CD4-positive, alpha-beta T cell treated with Interleukin-4 for 1 hour (primary cell): ENCODE data around the gene ERFL.

Experiments used
- DNase-seq, 2 donors: peaks; one replicate each; pipeline ENCODE4 v3.0.0-alpha.2; 2020 to 2022

Gene ERFL

DNA sequence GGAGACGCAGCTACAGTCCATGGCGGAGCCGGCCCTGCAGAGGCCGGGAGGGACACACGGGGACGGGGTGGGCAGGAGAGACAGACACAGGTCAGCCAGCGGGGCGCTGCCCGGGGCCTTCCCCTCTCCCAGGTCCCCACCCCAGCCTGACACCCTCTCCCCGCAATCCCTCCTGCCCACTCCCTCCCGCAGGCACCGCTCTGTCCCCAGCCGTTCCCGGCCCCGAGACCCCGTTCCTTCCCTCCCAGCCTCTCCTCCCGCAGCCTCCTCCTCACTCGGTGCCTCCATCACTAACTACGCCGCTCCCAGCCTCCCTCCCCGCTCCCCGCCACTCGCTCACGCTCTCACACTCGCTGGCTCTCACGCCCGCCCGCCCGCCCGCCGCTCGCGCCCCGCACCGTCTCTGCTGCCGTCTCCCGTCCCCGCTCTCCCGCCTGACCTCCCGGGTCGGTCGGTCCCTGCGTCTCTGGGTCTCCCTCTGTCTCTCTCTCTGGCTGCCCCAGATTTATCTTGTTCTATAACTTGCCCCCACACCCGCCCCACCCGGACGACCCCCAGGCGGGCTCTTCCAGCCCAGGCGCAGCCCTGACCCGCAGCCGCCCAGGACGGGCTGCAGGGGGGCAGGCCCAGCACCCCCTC lies 15.2 kb downstream of the ERFL start:
- no peak for DNase-seq

DNA sequence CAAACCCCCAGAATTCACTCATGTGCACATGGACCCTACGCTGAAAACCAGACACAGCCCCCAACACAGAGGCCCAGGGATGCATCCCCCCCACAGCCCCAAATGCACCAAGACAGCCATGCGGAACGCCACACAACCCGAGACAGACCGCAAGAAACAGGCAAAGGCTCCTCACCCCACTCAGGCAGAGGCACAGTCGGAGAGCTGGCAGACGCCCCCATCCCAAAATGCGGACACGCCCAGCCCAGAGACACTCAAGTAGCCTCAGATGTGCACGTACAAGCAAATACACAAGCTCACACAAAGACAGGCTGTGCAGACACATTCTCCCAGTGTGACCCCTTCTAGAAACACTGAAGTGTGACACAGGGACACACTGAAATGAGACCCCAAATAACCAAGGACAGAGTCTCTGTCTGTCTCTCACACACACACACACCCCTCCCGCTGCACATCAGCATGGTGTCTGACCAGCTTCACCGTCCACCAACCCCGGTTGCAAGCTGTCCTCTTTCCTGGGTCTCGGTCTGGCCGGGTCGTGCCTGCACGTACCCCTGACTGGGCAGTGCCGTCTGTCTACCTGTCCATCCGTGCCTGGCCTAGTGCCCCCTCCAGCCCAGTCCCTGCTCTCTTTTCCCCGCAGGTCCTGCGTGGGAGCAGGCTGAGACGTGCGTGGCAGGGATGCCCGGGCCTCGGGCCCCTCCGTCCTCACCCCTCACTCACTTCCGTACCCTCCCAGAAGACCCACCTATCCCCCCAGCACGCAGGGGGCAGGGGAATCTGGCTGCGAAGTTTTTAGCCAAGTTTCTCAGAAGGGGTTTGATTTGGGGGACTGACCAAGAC lies 16.1 kb downstream of the ERFL start:
- no peak for DNase-seq

DNA sequence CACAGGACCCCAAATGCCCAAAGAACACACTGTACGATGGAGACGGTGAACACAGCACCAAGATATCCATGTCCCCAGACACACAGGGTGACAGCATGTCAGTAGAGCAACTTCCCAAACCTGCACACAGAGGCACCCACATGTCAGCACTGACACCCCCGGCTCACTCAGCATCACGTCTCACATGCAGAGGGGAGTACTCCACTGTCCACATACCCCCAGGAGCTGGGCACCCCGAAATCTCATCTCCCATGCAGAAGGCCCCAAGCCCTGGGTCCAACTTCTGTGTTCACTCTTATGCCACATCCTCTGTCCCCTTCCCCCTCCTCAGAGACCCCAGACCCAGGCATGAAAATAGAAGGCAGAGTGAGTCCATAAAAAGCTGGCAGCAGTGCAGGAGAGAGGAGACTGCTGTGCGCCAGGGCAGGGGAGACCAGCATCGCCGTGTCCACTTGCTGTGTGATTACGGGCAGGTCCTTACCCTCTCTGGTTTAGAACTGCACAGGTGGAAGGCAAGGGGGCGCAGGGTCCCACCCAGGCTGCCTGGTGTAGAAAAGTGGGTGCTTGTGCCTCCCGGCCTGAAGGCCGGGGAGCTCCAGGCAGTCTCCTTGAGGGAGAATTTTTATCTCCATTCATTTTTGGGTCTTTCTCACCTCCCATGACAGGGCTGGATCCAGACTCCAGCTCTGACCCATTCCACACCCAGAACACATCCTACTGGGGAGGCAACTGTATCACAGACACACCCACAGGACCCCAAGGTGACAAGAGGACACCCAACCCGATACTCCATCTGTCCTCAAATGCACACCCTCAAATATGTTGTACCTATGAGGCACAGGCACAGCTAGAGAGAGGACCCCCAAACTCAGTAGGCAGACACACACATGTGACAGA lies 17.0 kb downstream of the ERFL start:
- no peak for DNase-seq

DNA sequence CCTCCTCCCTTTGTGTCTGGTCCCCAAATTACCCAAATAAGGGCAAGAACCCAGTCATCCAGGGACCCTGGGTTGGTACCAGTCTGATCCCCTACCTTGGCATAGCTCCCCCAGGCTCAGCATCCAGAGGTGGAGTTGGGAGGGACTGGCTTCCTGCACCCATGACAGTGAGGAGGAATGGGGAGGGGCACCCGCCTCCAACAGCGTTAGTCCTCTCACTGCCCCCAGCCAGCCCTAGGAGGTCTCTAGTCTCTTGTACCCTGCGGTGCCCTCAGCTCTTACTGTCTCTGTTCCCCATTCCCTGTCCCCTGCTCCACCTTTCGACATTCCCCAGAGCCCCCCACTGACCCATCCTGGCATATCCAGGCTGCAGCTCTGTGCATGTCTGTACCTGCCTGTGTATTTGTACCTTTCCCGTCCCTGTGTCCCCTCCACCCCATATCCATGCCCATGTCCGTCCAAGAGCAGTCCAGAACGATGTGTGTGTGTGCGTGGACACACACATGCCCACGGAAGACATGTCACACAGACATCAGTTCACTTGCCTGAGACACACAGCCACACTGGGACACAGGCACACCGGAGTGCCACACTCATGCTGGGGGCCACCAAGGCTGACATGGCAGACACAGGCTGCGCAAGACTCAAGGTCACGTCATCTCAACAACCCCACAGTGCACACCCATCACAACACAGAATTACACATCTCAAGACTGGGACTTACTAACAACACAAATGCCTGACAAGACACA lies 17.8 kb downstream of the ERFL start:
- DNase-seq, result no peak

DNA sequence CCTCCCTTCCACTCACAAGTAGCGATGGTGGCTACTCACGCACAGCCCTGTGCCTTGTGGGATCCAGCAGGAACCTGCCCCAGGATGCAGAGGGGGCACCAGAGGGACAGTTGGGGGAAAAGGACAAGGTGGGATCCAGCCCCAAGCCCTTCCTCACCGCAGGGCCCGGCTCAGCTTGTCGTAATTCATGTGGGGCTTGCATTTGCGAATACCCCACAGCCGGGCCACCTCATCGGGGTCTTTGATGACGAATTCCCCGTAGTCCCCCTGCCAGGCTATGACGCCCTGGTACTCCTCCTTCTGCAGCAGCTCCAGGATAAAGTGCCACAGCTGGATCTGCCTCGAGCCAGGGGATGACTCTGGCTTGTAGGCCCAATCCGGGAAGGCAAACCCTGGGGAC lies 18.5 kb downstream of the ERFL start:
- no peak for DNase-seq

DNA sequence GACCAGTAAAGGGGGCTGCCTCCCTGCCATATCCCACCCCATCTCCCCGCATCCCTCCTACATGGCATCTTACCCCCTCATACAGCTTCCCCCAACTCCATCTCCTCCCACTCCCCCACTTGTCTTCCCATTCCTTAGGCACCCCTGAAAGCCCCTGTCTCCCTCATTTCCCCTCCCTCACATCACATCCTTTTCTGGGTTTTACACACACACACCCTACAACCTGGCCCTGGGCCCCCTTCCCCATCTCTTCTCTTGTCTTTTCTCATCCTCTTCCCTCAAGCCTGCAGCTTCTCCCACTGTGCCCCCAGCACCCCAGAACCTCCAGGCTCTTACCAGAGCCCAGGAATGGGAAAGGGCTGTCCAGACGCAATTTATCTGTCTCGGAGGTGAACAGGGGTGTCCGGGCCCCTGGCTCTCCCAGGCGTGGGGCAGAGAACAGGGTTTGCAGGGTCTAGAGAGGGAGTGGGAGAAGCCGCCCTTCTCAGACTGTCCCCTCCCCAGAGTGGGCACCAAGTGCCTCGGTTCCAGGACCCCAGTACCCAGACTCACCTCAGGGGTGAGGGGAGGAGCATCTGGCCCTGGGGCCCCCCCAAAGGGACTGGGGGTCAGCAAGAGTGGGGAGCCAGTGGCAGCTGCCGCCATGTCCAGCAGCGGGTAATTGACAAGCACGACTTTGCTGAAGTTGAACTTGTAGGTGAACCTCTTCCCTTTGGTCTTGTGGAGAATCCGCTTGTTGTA lies 19.4 kb downstream of the ERFL start:
- DNase-seq, result no peak

DNA sequence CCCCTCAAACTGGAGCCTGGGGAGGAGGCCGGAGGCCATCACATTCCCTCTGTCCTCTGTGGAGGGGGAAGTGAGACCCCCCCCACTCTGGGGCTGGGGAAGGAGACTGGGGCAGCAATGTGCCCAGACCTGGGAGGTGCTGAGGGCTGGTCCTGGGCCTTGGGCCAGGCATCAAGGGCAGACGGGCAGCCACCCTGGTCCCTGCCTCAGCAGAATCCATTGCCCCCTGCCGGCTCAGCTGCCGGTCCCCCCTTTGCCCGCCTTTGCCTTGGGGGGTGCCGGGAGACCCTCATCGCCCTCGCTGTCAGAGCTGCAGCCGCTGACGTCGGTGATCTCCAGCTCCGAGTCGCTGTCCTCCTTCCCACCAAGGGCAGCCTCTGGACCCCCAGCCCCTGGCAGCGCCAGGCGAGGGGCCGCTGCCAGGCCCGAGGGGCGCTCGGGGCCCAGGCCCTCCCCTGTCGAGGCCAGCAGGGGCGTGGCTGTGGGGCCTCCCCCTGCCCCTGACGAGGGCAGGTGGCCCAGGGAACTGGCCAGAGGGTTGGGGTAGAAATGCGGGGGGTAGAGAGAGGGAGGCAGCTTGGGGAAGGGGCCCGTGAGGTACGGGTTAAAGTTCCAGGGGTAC lies 20.1 kb downstream of the ERFL start:
- no peak for DNase-seq

DNA sequence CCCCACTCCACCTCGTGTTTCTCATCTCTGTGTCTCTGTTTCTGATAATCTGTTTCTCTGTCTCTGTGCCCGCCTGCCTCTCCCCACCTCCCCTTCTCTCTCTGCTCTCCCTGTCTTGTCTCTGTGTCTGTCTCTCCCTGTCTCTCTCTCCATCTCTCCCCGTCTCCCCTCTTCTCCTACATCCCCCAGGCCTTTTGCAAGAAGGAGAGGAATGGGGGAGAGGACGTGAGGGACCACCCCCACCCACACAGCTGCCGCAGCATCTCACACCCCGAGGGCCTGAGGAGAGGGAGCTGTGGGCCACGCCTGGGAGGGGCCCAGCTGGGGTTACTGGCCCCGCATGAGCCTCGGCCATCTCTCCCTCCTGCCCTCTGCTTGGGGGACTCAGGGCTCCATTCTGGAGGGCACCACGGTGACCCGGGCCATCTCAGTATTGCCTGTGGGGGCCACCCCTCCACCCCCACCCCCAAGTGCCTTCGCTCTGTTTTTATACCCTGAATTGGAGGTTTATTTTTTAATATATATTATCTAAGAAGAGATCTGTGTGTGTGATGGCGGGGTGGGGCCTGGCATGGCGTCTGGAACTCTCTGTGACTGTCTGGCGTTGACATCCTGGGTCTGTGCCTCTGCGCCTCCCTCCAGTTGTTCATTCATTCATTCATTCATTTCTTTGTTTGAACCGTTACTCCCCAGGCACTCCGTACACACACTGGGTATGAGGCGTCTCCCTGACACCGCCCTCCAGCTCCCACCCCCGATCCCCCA lies 21.2 kb downstream of the ERFL start:
- DNase-seq, result no peak

DNA sequence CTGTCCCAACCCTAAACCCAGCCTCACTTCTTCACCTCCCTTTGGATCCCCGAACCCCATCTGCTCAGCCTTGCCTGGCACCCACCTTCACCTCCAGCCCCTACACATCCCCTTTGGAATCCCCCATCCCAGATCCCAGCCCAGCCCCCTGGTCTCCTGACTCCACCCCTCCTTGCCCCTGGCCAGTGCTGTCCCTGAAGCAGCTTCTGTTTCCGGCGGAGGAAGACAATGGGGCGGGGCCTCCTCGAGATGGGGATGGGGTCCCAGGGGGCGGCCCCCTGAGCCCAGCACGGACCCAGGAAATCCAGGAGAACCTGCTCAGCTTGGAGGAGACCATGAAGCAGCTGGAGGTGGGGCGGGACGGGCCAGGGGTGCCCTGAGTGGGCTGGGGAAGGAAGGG lies 22.0 kb downstream of the ERFL start:
- no peak for DNase-seq

DNA sequence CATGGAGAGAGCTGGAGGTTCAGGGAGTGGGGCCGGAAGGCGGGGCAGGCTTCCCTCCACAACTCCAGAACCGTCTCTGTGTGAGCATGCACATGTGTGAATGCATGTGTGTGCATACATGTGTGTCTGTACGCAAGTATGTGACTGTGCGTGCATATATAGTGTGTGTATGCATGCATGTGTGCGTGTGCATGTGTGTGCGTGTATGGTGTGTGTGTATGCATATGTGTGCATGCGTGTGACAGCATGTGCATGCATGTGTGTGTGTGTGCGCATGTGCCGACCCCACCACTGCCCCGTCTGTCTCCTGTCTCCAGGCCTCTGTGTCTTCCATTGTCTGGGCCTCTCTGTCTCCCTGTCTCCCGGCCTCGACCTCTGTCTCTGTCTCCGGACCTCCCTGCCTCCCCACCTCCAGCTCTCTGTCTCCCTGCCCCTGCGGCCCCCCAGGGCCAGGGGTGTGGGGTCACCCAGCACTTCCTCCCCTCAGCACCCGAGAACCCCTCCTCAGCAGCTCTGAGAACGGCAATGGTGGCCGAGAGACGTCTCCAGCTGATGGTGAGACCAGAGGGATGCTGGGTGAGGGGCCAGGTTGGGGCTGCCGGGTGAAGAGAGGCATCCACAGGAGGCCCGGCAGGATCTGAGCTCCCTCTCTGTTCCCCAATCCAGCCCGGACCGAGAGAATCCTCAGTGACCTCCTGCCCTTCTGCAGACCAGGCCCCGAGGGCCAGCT lies 22.8 kb downstream of the ERFL start:
- DNase-seq, result no peak

DNA sequence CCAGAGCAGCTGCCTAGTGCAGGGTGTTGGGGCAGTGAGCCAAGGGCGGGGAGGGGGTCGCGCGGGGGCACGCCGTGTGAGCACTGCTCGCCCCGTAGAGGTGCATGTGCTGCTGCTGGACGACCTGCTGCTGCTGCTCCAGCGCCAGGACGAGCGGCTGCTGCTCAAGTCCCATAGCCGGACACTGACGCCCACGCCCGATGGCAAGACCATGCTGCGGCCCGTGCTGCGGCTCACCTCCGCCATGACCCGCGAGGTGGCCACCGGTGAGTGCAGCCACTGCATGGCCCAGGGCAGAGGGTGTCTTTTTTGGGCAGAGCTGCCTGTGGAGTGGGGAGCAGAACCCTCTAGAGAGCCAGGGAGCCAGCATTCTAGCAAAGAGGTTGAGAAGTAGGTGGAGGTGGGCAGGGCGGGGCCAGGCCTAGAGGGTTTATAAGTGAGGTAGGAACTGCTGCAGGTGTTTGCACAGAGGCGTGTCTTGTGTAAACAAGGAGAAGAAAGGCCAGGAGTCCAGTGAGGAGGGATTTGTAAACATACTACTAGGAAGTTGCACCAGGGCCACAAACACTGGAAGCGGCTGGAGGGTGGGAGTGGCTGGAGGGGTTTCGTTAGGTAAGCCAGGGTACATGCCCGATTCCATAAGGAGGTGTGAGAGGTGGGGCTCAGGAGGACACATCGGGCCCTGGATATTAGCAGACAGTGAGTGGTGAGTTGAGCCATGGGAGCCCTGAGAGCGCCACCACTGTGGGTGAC lies 24.0 kb downstream of the ERFL start:
- no peak for DNase-seq

DNA sequence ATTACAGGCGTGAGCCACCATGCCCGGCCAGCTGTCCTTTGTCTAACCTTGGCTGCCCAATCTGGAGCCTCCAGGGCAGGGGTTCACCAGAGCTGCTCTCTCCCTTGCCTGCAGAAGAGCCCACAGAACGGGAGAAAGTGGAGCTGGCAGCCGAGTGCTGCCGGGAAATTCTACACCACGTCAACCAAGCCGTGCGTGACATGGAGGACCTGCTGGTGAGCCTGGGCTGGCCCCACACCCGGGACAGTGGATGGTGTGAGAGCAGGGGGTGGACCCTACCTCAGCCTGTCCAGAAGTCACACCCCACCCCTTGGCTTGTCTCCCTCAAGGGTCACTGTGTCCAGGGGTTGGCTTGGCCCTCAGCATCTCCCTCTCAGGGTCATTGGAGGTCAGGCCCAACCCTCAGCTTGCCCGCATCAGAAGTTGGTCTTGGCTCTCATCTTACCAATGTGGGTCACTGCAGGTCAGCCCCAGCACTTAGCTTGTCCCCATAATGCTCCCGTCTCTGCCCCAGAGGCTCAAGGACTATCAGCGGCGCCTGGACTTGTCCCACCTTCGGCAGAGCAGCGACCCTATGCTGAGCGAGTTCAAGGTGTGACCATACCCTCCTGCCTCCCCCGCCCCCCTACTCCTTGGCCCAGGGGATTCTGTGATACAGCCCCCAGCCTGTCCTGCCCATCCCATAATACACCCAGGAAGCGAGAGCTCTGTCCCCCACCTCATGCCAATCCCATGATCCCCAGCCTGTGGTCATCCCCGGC lies 24.9 kb downstream of the ERFL start:
- DNase-seq, result no peak

DNA sequence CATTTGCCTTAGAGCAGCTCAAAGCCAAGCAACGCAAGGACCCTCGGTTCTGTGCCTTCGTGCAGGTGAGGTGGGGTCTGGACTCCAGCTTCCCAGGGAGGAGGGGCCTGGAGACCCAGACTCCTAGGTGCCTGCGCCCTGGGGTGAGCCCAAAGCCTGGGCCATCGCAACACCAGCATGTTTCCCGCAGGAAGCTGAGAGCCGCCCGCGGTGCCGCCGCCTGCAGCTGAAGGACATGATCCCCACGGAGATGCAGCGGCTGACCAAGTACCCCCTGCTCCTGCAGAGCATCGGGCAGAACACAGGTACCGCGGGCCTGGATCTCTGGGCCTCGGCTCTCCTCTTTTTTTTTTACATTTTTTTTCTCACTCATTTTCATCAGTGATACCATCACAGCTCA lies 25.7 kb downstream of the ERFL start:
- no peak for DNase-seq

DNA sequence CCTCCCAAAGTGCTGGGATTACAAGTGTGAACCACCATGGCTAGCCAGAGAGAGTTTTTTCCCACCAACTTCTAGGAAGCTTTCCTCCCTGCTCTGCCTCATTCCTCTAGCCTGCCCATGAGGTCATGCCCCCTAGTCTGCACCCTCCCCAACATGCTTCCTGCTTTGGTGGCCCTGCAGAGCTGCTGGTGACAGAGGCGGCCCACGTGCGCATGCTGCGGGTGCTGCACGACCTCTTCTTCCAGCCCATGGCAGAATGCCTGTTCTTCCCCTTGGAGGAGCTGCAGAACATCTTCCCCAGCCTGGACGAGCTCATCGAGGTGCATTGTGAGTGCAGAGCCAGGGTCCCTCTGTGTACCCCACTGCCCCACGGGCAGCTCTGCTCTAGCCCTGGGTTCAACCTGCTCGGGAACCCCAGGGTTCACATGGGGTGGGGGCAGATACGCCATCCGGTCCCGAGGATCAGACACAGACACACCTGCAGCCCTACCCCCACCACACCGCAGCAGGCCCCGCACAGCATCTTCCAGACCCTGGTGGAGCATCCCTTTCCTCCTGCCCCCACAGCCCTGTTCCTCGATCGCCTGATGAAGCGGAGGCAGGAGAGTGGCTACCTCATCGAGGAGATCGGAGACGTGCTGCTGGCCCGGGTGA lies 26.4 kb downstream of the ERFL start:
- DNase-seq, result no peak

DNA sequence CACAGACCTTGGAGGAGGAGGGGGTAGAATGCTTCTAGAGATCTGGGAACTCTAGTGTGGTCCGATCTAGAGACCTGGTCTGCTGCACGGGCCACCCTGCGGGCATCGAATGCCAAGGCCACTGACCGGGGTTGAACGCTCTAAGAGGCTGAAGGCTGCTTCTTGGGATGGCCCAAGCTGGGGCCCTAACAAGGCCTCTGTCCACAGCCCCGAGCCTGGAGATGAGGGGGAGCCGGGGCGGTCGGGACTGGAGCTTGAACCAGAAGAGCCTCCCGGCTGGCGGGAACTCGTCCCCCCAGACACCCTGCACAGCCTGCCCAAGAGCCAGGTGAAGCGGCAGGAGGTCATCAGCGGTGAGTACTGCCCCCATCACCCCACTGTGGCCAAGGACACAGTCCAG lies 30.0 kb downstream of the ERFL start:
- no peak for DNase-seq

DNA sequence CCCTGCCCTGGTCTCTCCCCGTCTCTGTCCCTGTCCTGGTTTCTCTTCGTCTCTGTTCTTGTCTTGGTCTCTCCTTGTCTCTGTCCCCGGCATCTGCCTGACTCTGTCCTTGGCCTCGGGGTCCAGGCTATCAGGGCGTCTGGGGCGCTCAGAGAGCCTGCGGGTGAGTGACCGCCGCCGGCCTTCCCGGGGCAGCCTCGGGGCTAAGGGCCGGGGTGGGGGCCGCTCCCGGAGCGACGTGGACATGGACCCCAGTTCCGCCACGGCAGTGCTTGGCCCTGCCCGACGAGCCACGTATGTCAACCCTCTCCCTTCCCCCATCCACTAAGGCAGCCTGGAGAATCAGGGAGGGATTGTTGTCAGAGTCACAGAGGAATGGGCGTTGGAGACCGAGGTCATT lies 30.4 kb downstream of the ERFL start:
- no peak for DNase-seq

DNA sequence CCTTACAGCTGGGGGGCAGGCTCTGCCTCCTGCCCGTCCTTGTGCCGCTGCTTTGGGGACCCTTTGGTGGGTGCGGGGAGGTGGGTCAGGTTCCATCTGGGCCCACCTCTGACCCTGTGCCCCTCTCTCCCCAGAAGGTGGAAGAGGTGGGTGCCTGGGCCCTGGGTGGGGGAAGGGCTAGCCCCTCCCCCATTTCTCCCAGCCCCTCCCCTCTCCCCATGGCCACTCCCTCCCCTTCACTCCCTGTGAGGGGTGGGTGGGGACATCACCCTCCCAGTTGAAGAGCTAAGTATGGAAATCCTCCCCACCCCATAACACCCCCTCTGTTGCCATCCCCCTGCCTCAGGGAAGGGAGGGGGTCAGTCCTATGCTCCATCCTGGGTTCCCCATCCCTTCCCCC lies 31.1 kb downstream of the ERFL start:
- DNase-seq, result no peak

DNA sequence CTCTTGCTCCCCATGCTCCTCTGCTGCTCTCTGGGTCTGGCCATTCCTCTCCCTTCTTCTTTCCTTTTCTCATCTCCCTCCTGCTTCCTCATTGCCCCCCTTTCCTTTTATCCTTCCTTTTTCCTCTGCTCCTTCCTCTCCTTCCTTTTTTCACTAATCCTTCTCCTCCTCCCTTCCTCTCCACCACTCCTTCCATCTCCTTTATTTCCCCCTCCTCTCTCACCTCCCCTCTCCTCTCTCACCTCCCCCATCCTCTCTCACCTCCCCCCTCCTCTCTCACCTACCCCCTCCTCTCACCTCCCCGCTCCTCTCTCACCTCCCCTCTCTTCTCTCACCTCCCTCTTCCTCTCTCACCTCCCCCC lies 31.7 kb downstream of the ERFL start:
- DNase-seq, result no peak
